ENCODE results near the gene PPP1R37.

GRCh38 chr19:45071545-45071938, 21.4 kb upstream of the PPP1R37 start:
- TF ChIP-seq, protein P1, sequence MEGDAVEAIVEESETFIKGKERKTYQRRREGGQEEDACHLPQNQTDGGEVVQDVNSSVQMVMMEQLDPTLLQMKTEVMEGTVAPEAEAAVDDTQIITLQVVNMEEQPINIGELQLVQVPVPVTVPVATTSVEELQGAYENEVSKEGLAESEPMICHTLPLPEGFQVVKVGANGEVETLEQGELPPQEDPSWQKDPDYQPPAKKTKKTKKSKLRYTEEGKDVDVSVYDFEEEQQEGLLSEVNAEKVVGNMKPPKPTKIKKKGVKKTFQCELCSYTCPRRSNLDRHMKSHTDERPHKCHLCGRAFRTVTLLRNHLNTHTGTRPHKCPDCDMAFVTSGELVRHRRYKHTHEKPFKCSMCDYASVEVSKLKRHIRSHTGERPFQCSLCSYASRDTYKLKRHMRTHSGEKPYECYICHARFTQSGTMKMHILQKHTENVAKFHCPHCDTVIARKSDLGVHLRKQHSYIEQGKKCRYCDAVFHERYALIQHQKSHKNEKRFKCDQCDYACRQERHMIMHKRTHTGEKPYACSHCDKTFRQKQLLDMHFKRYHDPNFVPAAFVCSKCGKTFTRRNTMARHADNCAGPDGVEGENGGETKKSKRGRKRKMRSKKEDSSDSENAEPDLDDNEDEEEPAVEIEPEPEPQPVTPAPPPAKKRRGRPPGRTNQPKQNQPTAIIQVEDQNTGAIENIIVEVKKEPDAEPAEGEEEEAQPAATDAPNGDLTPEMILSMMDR (conservative IDR thresholded peaks at IDR 0.05 in 1 of 2, IDR thresholded peaks at IDR 0.05 in 1 of 2; ENCODE audit: low read depth in 1 of 2, low read length in 2 of 2), result no peak
- TF ChIP-seq EZH2 (IDR thresholded peaks at IDR 0.05; ENCODE audit: low read length, missing control alignments), result no peak

Data from fibroblast of lung (primary cell).